HEK293 (cell line): Measurements from ENCODE around the gene WDFY3.

Source experiments
- CTCF ChIA-PET: fragments of 350-600 bp; formaldehyde crosslinking; extraction: SDS; loops from one replicate; lab custom pipeline; 2021; ENCODE audit warnings: antibody characterized with exemption; lab: Yijun Ruan, JAX
- POLR2A ChIA-PET: fragments of 300-600 bp; formaldehyde crosslinking; extraction: SDS; loops from one replicate; lab custom pipeline; 2020; ENCODE audit warnings: antibody characterized with exemption, inconsistent platforms; lab: Yijun Ruan, JAX
- H3K27ac ChIP-seq: fragments of 200-500 bp; sonication (Bioruptor generic); 2 replicates; pipeline ENCODE4 v1.5.1; 2014; ENCODE audit warnings: low read depth, low read length, control low read depth, inconsistent platforms; ENCODE audit errors: extremely low read depth
- H3K36me3 ChIP-seq, 2 experiments: fragments of 200-500 bp in 1 of 2; sonication (Bioruptor generic) in 1 of 2; 1 replicate in 1 of 2; 2 replicates in 1 of 2; pipeline ENCODE4 v1.5.1; 2014 to 2017; ENCODE audit warnings: inconsistent platforms in 2 of 2, low read length in 2 of 2; ENCODE audit not compliant: control insufficient read depth in 2 of 2, insufficient read depth in 1 of 2
- H3K4me1 ChIP-seq: fragments of 200-500 bp; sonication (Bioruptor generic); 2 replicates; pipeline ENCODE4 v1.5.1; 2014; ENCODE audit warnings: mild to moderate bottlenecking, low read length, inconsistent platforms; ENCODE audit not compliant: control insufficient read depth, insufficient read depth
- H3K4me3 ChIP-seq: 2 replicates; pipeline ENCODE4 v1.5.1; 2011; ENCODE audit warnings: low read depth, mild to moderate bottlenecking, control low read depth, low read length, moderate library complexity
- H3K9me3 ChIP-seq: fragments of 200-500 bp; sonication (Bioruptor generic); 2 replicates; pipeline ENCODE4 v1.5.1; 2014; ENCODE audit warnings: low read depth, low read length, inconsistent platforms; ENCODE audit not compliant: control insufficient read depth, insufficient read depth
- KLF10 ChIP-seq: fragments of 450-650 bp; IDR thresholded peaks from 2 replicates; pipeline ENCODE4 v1.5.1; 2018; ENCODE audit warnings: missing biosample characterization, mild to moderate bottlenecking, missing genetic modification characterization
- KLF9 ChIP-seq: fragments of 450-650 bp; formaldehyde crosslinking; IDR thresholded peaks from 2 replicates; pipeline ENCODE4 v1.5.1; 2016; ENCODE audit warnings: missing biosample characterization, missing genetic modification characterization, low read depth
- SCRT2 ChIP-seq: fragments of 450-650 bp; formaldehyde crosslinking; IDR thresholded peaks from 2 replicates; pipeline ENCODE4 v1.5.1; 2016; ENCODE audit warnings: missing biosample characterization, missing genetic modification characterization
- ZBTB7A ChIP-seq: fragments of 450-650 bp; formaldehyde crosslinking; IDR thresholded peaks from 2 replicates; pipeline ENCODE4 v1.5.1; 2016; ENCODE audit warnings: low read depth, missing biosample characterization, missing genetic modification characterization
- ZNF10 ChIP-seq: fragments of 450-650 bp; formaldehyde crosslinking; IDR thresholded peaks from 2 replicates; pipeline ENCODE4 v1.5.1; 2017; ENCODE audit warnings: missing biosample characterization, missing genetic modification characterization
- ZNF114 ChIP-seq: fragments of 450-650 bp; formaldehyde crosslinking; IDR thresholded peaks from 2 replicates; pipeline ENCODE4 v1.5.0; 2017; ENCODE audit warnings: missing biosample characterization, missing genetic modification characterization
- ZNF121 ChIP-seq: fragments of 450-650 bp; formaldehyde crosslinking; IDR thresholded peaks from 2 replicates; pipeline ENCODE4 v1.5.1; 2016; ENCODE audit warnings: missing biosample characterization, missing genetic modification characterization
- ZNF155 ChIP-seq: fragments of 450-650 bp; formaldehyde crosslinking; IDR thresholded peaks from 2 replicates; pipeline ENCODE4 v1.5.1; 2016; ENCODE audit warnings: missing biosample characterization, missing genetic modification characterization
- ZNF221 ChIP-seq: fragments of 450-650 bp; formaldehyde crosslinking; IDR thresholded peaks from 2 replicates; pipeline ENCODE4 v1.5.1; 2017; ENCODE audit warnings: missing biosample characterization, missing genetic modification characterization, borderline replicate concordance
- ZNF311 ChIP-seq: fragments of 450-650 bp; formaldehyde crosslinking; IDR thresholded peaks from 2 replicates; pipeline ENCODE4 v1.5.1; 2017; ENCODE audit warnings: missing biosample characterization, missing genetic modification characterization, borderline replicate concordance
- ZNF341 ChIP-seq: fragments of 450-650 bp; formaldehyde crosslinking; IDR thresholded peaks from 2 replicates; pipeline ENCODE4; 2016; ENCODE audit warnings: low read depth, missing biosample characterization, missing genetic modification characterization
- ZNF433 ChIP-seq: fragments of 450-650 bp; formaldehyde crosslinking; IDR thresholded peaks from 2 replicates; pipeline ENCODE4 v1.5.1; 2016; ENCODE audit warnings: missing biosample characterization, missing genetic modification characterization, low read depth
- ZNF48 ChIP-seq: fragments of 450-650 bp; formaldehyde crosslinking; IDR thresholded peaks from 2 replicates; pipeline ENCODE4 v1.5.1; 2016; ENCODE audit warnings: missing biosample characterization, missing genetic modification characterization
- ZNF560 ChIP-seq: fragments of 450-650 bp; formaldehyde crosslinking; IDR thresholded peaks from 2 replicates; pipeline ENCODE4 v1.5.1; 2017; ENCODE audit warnings: missing biosample characterization, missing genetic modification characterization, borderline replicate concordance
- ZNF660 ChIP-seq: fragments of 450-650 bp; IDR thresholded peaks from 2 replicates; pipeline ENCODE4 v1.5.1; 2018; ENCODE audit warnings: missing biosample characterization, mild to moderate bottlenecking, missing genetic modification characterization
- TF ChIP-seq, protein P1 (sequence below): fragments of 450-650 bp; formaldehyde crosslinking; IDR thresholded peaks from 2 replicates; pipeline ENCODE4 v1.5.1; 2016; ENCODE audit warnings: missing biosample characterization, missing genetic modification characterization
- TF ChIP-seq, protein P2 (sequence below): fragments of 450-650 bp; formaldehyde crosslinking; IDR thresholded peaks from 2 replicates; pipeline ENCODE4 v1.5.1; 2016; ENCODE audit warnings: missing biosample characterization, missing genetic modification characterization
- TF ChIP-seq, protein P3 (sequence below): fragments of 450-650 bp; formaldehyde crosslinking; IDR thresholded peaks from 2 replicates; pipeline ENCODE4 v1.5.1; 2016; ENCODE audit warnings: missing biosample characterization, missing genetic modification characterization

The WDFY3 gene

DNA sequence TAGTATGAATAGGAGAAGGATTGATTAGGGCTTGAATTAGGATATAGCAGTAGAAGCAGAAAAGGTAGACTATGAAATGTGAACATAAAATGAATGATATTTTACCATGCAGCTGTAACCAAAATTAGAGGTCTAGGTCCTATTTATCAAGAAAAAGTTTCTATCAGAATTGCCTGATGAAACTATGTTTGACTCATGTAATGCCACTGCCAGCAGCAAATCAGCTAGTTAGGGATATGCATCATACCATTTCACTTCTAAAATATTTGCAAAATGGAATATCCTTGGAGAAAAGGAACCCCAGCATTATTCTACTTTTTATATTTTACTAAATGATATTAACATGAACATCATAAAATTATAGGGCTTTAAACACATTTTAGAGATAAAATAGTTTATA, 188.4 kb downstream of the WDFY3 start:
- Histone ChIP-seq H3K27ac (no peak overlapping the region), H3K36me3 (peaks cover 4 to 73% of the 10 kb centered on the region in 2 experiments; a peak in 2 of 3 replicates), H3K4me1 (no peaks in the 10 kb centered on the region), H3K4me3 (no peak overlapping the region), H3K9me3 (no peaks in the 10 kb centered on the region)
- CTCF ChIA-PET = interaction anchor here (0.6 kb wide), 1 partner anchor 111 kb away, joined by 4 read pairs; no protein-coding TSS in a partner anchor
- no peak for TF ChIP-seq KLF9 (tag by site-specific recombination)
- TF ChIP-seq ZNF121 (tag by site-specific recombination) = no peak
- POLR2A ChIA-PET = no interaction called here

GRCh38 chr4:84767168-84767567, 199.3 kb downstream of the WDFY3 start:
- TF ChIP-seq ZNF660 (tag by site-specific recombination) (no peak), ZNF341 (no peak), ZNF560 (tag by site-specific recombination) (no peak), ZNF221 (tag by site-specific recombination) (no peak), KLF10 (tag by site-specific recombination) (no peak), ZNF311 (tag by site-specific recombination) (no peak), ZNF155 (tag by site-specific recombination) (no peak), ZNF433 (tag by site-specific recombination) (no peak), ZBTB7A (tag by site-specific recombination) (no peak), ZNF114 (tag by site-specific recombination) (no peak), ZNF10 (tag by site-specific recombination) (no peak), ZNF48 (tag by site-specific recombination) (no peak), SCRT2 (tag by site-specific recombination) (no peak)
- TF ChIP-seq, protein P1, sequence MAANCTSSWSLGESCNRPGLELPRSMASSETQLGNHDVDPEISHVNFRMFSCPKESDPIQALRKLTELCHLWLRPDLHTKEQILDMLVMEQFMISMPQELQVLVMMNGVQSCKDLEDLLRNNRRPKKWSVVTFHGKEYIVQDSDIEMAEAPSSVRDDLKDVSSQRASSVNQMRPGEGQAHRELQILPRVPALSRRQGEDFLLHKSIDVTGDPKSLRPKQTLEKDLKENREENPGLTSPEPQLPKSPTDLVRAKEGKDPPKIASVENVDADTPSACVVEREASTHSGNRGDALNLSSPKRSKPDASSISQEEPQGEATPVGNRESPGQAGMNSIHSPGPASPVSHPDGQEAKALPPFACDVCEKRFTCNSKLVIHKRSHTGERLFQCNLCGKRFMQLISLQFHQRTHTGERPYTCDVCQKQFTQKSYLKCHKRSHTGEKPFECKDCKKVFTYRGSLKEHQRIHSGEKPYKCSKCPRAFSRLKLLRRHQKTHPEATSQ = no peak
- TF ChIP-seq, protein P2, sequence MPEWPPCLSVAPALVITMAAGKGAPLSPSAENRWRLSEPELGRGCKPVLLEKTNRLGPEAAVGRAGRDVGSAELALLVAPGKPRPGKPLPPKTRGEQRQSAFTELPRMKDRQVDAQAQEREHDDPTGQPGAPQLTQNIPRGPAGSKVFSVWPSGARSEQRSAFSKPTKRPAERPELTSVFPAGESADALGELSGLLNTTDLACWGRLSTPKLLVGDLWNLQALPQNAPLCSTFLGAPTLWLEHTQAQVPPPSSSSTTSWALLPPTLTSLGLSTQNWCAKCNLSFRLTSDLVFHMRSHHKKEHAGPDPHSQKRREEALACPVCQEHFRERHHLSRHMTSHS (tag by site-specific recombination) = no peak
- TF ChIP-seq, protein P3, sequence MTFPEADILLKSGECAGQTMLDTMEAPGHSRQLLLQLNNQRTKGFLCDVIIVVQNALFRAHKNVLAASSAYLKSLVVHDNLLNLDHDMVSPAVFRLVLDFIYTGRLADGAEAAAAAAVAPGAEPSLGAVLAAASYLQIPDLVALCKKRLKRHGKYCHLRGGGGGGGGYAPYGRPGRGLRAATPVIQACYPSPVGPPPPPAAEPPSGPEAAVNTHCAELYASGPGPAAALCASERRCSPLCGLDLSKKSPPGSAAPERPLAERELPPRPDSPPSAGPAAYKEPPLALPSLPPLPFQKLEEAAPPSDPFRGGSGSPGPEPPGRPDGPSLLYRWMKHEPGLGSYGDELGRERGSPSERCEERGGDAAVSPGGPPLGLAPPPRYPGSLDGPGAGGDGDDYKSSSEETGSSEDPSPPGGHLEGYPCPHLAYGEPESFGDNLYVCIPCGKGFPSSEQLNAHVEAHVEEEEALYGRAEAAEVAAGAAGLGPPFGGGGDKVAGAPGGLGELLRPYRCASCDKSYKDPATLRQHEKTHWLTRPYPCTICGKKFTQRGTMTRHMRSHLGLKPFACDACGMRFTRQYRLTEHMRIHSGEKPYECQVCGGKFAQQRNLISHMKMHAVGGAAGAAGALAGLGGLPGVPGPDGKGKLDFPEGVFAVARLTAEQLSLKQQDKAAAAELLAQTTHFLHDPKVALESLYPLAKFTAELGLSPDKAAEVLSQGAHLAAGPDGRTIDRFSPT (tag by site-specific recombination) = no peak
- TF ChIP-seq, all 188 proteins: peak for 0
- H3K4me3 ChIP-seq = no peak overlapping the region
- no peak overlapping the region for H3K27ac ChIP-seq
- POLR2A ChIA-PET = no interaction called here
- no peaks in the 10 kb centered on the region for H3K4me1 ChIP-seq
- peaks cover 0 to 20% of the 10 kb centered on the region in 2 experiments for H3K36me3 ChIP-seq
- CTCF ChIA-PET = interaction anchor here (0.7 to 2.4 kb wide), 2 partner anchors 17 to 354 kb away, joined by 3 to 9 read pairs; no protein-coding TSS in a partner anchor
- no peaks in the 10 kb centered on the region for H3K9me3 ChIP-seq
